OCI-LY1 (cell line): Measurements from ENCODE around the gene PRKCA.

Experiments
- H2AFZ ChIP-seq: fragments of 200-600 bp; sonication (generic), shearing (Covaris generic); 2 replicates; pipeline ENCODE4 v1.6.0; 2014; ENCODE audit warnings: antibody characterized with exemption, mild to moderate bottlenecking, low read length
- H3F3A ChIP-seq: fragments of 200-600 bp; sonication (generic), shearing (Covaris generic); 2 replicates; pipeline ENCODE4 v1.6.0; 2014; ENCODE audit warnings: mild to moderate bottlenecking, antibody characterized with exemption, low read length, moderate library complexity; ENCODE audit not compliant: insufficient read depth
- H3K27ac ChIP-seq: fragments of 200-600 bp; sonication (generic); 2 replicates; pipeline ENCODE4 v1.5.1; 2014; ENCODE audit warnings: low read length, mixed run types, mild to moderate bottlenecking, low read depth; ENCODE audit not compliant: poor library complexity, severe bottlenecking
- H3K27me3 ChIP-seq: fragments of 200-600 bp; sonication (generic); 2 replicates; pipeline ENCODE4 v1.6.0; 2014; ENCODE audit warnings: antibody characterized with exemption, mild to moderate bottlenecking, low read length, moderate library complexity; ENCODE audit not compliant: insufficient read depth
- H3K36me3 ChIP-seq: fragments of 200-600 bp; sonication (generic); 2 replicates; pipeline ENCODE4 v1.6.1; 2014; ENCODE audit warnings: mild to moderate bottlenecking, antibody characterized with exemption, low read length, moderate library complexity, mixed read lengths; ENCODE audit not compliant: insufficient read depth
- H3K4me1 ChIP-seq: fragments of 200-600 bp; sonication (generic); 2 replicates; pipeline ENCODE4 v1.5.1; 2014; ENCODE audit warnings: mild to moderate bottlenecking, low read length, moderate library complexity; ENCODE audit not compliant: insufficient read depth, severe bottlenecking
- H3K4me2 ChIP-seq: fragments of 200-600 bp; sonication (generic), shearing (Covaris generic); 2 replicates; pipeline ENCODE4 v1.6.1; 2014; ENCODE audit warnings: low read length
- H3K4me3 ChIP-seq: fragments of 200-600 bp; sonication (generic); 2 replicates; pipeline ENCODE4 v1.5.1; 2014; ENCODE audit warnings: low read length, low read depth, mild to moderate bottlenecking, mixed read lengths; ENCODE audit not compliant: poor library complexity, severe bottlenecking
- H3K79me2 ChIP-seq: fragments of 200-600 bp; shearing (Covaris generic); 2 replicates; pipeline ENCODE4 v1.6.1; 2016; ENCODE audit warnings: mixed run types, low read length, mixed read lengths; ENCODE audit not compliant: insufficient read depth
- H3K9ac ChIP-seq: fragments of 200-600 bp; sonication (generic), shearing (Covaris generic); 2 replicates; pipeline ENCODE4 v1.6.1; 2014; ENCODE audit warnings: mild to moderate bottlenecking, low read length, mixed read lengths
- H3K9me2 ChIP-seq: fragments of 200-600 bp; sonication (generic), shearing (Covaris generic); 2 replicates; pipeline ENCODE4 v1.6.1; 2014; ENCODE audit warnings: low read depth, mild to moderate bottlenecking, low read length, mixed read lengths
- H3K9me3 ChIP-seq: fragments of 200-600 bp; shearing (Covaris generic); 2 replicates; pipeline ENCODE4 v1.6.1; 2014; ENCODE audit warnings: low read length, mixed read lengths
- H4K20me1 ChIP-seq: fragments of 200-600 bp; sonication (generic), shearing (Covaris generic); 2 replicates; pipeline ENCODE4 v1.6.0; 2016; ENCODE audit warnings: mild to moderate bottlenecking, low read length; ENCODE audit not compliant: insufficient read depth
- EZH2 ChIP-seq: fragments of 200-600 bp; sonication (generic), shearing (Covaris generic); IDR thresholded peaks from 2 replicates; pipeline ENCODE4 v1.8.0; 2017; ENCODE audit warnings: borderline replicate concordance, mixed run types, mild to moderate bottlenecking, antibody characterized with exemption, low read length, moderate library complexity, mixed read lengths
- TF ChIP-seq, protein P1 (sequence below): fragments of 200-600 bp; sonication (generic), shearing (Covaris generic); IDR thresholded peaks from 2 replicates; pipeline ENCODE4 v1.5.1; 2017; ENCODE audit warnings: mild to moderate bottlenecking, antibody characterized with exemption, low read length, moderate library complexity, mixed read lengths

Gene PRKCA

GRCh38 chr17:66795486-66795885 lies 493.1 kb downstream of the PRKCA start:
- Histone ChIP-seq H3K4me2 (no peak overlapping the region), H3K27ac (no peak overlapping the region), H3K9me3 (no peaks in the 10 kb centered on the region), H3K4me3 (no peak overlapping the region), H3K79me2 (no peaks in the 10 kb centered on the region), H3K27me3 (no peaks in the 10 kb centered on the region), H4K20me1 (no peaks in the 10 kb centered on the region), H3F3A (no peaks in the 10 kb centered on the region), H3K4me1 (peaks cover 23% of the 10 kb centered on the region), H3K36me3 (peaks cover 11% of the 10 kb centered on the region; the same call in 1 of the 2 replicates), H2AFZ (no peak overlapping the region), H3K9me2 (no peaks in the 10 kb centered on the region), H3K9ac (no peak overlapping the region)
- TF ChIP-seq EZH2 = no peak
- TF ChIP-seq, protein P1, sequence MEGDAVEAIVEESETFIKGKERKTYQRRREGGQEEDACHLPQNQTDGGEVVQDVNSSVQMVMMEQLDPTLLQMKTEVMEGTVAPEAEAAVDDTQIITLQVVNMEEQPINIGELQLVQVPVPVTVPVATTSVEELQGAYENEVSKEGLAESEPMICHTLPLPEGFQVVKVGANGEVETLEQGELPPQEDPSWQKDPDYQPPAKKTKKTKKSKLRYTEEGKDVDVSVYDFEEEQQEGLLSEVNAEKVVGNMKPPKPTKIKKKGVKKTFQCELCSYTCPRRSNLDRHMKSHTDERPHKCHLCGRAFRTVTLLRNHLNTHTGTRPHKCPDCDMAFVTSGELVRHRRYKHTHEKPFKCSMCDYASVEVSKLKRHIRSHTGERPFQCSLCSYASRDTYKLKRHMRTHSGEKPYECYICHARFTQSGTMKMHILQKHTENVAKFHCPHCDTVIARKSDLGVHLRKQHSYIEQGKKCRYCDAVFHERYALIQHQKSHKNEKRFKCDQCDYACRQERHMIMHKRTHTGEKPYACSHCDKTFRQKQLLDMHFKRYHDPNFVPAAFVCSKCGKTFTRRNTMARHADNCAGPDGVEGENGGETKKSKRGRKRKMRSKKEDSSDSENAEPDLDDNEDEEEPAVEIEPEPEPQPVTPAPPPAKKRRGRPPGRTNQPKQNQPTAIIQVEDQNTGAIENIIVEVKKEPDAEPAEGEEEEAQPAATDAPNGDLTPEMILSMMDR = no peak

DNA sequence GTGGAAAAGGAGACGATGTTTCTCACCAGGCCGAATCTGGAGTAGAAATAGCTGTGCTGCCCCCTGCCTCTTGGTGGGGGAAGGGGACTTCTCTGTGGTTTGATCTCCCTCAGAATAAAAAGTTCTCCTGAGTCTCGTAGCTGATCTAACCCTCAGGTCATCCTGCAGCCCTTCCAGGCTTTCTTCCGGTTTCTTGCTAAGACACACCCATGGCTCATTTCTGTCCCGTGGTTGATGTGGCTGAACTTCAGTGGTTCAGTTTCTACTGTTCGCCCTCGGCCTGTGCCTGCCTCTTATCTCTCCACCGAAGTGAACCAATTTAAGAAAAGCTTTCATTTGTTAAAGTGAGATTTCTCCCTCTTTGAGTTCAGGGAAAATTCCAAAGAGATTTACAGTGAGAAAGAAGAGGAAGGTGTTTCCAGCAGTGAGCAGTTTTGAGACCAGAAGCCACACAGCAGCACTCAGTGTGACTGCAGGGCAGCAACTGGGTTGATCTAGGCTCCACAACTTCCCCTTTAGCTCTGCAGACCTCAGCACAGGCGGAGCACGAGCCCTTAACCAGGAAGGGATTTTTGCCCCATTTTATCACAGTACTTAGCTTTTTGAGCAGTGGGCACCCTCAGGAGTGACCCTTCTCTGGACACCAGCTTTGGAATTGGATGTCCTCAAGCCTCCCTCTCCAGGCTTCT lies 497.6 kb downstream of the PRKCA start:
- Histone ChIP-seq H3K4me3 (no peak overlapping the region), H3K4me1 (peaks cover 10% of the 10 kb centered on the region), H3K9me3 (no peaks in the 10 kb centered on the region), H4K20me1 (no peaks in the 10 kb centered on the region), H3K36me3 (peaks cover 10% of the 10 kb centered on the region; the same call in 1 of the 2 replicates), H3K9ac (no peak overlapping the region; the same call in 1 of the 2 replicates), H3F3A (no peaks in the 10 kb centered on the region), H3K27ac (peak overlapping the region; percentile 57), H3K27me3 (no peaks in the 10 kb centered on the region), H3K79me2 (no peaks in the 10 kb centered on the region), H3K4me2 (no peak overlapping the region), H3K9me2 (no peaks in the 10 kb centered on the region), H2AFZ (no peak overlapping the region)
- TF ChIP-seq, protein P1 = peak; percentile 49; the same call in 1 of the 2 replicates
- no peak for TF ChIP-seq EZH2

- Histone ChIP-seq H4K20me1 (no peaks in the 10 kb centered on the region), H3K9ac (no peak overlapping the region), H2AFZ (no peak overlapping the region)
These were observed 501.1 kb downstream of the PRKCA start for GRCh38 chr17:66803474-66803951.

More at GRCh38 chr17:66803474-66803951, 501.1 kb downstream of the PRKCA start:
- Histone ChIP-seq H3K4me1 (peaks cover 43% of the 10 kb centered on the region), H3K9me3 (no peaks in the 10 kb centered on the region), H3K79me2 (no peaks in the 10 kb centered on the region), H3K36me3 (no peaks in the 10 kb centered on the region; the same call in 1 of the 2 replicates), H3K27me3 (no peaks in the 10 kb centered on the region), H3K9me2 (no peaks in the 10 kb centered on the region), H3F3A (no peaks in the 10 kb centered on the region), H3K27ac (no peak overlapping the region), H3K4me3 (no peak overlapping the region), H3K4me2 (no peak overlapping the region)
- TF ChIP-seq, protein P1 = no peak
- TF ChIP-seq EZH2 = no peak
